ENCODE results near the gene MCM6.
"Not testable (repeated sequence)": the region's sequence is repeated elsewhere in the genome, so short reads cannot be mapped to it uniquely, and the experiment has no call there.

Gene MCM6

GRCh38 chr2:135821190-135821589, 55.1 kb downstream of the MCM6 start:
- no peak for DNase-seq (ENCODE audit: low read depth in 3 of 3)

GRCh38 chr2:135820003-135820618, 56.1 kb downstream of the MCM6 start:
- peak; percentile 76 to 89 (median 82) for DNase-seq (ENCODE audit: low read depth in 3 of 3)

DNA sequence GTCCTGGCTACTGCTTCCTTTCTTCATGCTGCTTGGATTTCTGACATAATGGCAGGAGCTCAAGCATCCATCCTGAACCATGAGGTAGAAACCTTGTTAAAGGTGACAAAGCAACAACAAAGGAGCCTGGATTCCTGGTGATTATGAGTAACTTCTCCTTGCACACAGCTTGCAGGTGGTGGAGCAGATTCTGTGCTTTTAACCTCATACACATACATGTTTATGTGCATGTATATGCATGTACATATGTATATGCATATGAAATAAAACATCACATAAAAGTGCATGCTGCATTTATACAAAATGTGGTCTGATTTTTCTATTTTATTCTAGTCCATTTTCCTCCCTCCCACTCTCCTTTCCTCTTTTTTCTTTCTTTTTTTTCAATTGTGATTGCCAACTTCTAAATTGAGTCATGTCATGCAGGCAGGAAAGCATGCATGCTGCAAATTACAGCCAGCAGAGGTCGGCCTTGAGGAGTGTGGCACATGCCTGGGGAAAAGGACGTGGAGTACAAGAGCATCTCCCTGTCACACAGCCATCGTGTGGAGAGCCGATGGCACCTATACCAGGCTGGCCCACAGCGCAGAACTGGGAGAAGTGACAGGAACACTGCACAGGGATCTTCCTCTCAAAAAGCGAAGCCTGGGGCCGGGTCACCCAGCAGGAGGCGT, 57.2 kb downstream of the MCM6 start:
- DNase-seq (ENCODE audit: low read depth in 3 of 3), result peak; percentile 37 to 52 (median 50)

DNA sequence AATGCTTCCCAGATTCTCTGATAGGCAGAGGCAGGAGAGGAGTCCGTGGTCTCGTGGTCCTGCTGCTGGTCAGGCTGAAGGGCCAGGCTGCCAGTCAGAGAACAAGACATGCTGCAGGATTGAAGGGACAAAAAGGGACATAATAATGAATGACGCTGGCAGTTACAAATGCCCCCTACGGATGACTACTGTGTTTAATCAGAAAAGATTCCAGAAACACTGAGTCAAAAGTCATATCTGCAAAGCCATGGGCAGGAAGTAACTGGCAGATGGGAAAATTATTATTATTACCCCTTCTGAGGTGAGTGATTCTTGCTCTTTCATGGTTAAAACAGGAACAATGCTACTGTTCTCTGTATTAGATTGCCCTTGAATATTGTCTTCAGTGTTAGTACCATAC, 58.3 kb downstream of the MCM6 start:
- DNase-seq (ENCODE audit: low read depth in 3 of 3), result no peak

DNA sequence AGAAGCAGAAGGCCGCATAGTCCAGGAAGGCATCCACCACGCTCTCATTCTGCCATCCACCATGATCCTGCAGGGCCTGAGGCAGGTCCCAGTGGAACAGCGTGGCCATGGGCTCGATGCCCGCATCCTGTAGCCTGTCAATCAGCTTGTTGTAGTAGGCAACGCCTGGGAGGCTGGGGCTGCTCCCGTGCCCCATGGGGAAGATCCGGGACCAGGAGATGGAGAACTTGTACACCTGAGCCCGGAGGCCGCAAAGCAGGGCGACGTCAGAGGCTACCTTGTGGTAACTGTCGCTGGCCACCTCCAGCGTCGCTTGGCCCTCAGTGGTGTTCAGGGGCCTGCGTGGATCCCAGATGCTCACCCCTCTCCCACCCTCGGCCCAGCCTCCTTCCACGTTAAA, 58.8 kb downstream of the MCM6 start:
- DNase-seq (ENCODE audit: low read depth in 3 of 3), result no peak

- no peak for DNase-seq (ENCODE audit: low read depth in 3 of 3)
Observed at GRCh38 chr2:135815269-135815668, 61.0 kb downstream of the MCM6 start.

DNA sequence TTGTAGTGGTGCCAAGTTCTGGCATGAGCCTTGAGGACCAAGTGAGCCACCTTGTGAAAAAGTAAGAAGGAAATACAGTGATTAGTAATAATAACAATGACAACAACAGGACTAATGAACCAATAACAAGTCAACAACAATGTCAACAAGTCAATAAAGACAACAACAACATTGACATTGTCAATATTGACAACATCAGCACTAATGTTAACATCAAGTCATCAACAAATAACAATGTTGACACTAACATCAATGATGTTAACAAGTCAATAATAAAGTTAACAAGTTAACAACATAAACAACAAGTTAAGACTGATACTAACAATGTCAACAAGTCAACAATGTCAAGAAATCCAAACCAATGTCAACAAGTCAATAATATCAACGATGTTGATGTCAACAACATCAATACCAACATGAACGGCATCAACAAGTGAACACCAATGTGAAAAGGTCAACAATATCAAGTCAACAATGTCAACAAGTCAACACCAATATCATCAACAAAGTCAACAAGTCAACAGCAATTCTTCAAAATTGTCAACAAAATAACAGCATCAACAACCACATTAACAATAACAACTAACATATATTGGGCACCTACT, 63.2 kb downstream of the MCM6 start:
- no peak for DNase-seq (ENCODE audit: low read depth in 3 of 3)

GRCh38 chr2:135807874-135808273, 68.4 kb downstream of the MCM6 start:
- DNase-seq (ENCODE audit: low read depth in 3 of 3), result not testable (repeated sequence)

DNA sequence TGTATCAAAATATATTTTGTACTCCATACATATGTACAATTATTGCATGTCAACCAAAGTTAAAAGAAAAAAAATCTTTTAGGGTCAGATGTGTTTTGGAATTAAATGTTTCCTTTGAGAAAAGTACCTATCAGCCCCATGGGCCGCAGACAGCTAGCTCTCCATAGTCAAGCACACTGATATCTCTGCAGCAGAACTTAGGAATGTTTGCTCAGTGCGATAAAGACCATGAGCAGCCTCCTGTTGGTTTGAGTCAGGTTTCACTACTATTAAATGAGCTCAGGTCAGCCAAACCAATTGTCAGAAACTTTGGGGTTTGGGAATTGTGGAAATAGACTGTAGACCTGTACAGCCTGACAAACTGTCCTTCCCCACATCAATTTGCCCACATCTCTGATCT, 73.0 kb downstream of the MCM6 start:
- no peak for DNase-seq (ENCODE audit: low read depth in 3 of 3)

- DNase-seq (ENCODE audit: low read depth in 3 of 3), result no peak
Observed at GRCh38 chr2:135802350-135802749, 73.9 kb downstream of the MCM6 start.

DNA sequence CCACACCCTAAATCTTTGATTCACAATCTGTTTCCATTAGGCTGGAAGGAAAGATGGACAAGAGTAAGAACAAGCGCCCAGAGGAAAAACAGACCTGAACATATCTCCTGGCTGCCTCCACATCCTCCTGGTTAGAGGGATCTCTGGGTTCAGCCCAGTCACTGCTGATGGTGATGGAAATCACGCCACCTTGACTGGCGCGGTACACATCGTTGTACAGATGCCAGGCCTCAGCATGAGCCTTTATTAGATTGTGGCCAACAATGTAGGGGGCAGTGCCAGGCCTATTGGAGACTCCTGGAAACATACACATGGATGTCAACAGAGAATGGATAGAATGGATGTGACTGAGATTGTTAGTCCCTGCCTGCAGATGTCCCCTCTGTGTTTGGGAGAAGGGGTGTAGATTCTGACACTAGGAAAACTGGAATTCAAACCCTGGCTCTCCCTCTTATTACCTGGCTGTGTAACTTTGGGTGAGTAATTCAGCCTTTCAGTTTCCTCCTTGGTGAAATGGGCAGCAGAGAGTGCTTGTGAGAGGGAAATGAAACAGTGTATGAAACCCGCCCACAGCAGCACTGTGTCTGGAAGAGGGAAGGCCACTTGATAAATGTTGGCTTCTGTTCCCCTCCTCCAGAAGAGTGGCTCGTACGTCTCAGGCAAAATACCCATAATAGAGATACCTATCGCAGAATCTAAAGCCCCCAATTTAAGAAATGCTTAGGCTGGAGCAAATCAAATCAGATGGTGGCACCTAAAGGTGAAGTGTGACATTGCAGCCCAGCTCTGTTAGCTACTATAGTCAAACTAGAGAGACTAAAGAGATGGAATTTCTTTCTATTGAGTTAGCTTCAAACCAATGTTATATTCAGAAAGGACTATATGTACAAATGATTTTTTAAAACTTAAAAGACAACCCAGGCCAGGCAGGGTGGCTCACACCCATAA, 75.5 kb downstream of the MCM6 start:
- no peak for DNase-seq (ENCODE audit: low read depth in 3 of 3)

- no peak for DNase-seq (ENCODE audit: low read depth in 3 of 3)
Observed at GRCh38 chr2:135799738-135800137, 76.5 kb downstream of the MCM6 start.

DNA sequence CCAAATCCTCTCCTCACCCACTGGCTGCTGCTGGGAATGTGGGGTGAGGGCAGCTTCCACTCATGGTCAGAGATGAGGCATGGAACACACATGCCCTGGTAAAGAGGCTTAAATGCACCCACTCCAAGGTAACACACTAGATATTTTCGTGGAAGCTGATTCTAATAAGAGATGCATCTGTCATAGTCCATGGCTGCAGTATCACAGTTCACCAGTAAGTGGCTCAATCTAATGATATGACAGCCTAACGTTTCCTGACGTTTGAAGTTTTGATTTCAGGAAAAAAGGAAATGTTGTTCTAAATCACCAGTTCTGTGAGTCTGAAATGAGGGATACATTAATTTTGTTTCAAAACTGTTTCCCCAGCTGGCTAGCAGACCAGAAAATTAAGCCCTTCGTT, 77.5 kb downstream of the MCM6 start:
- DNase-seq (ENCODE audit: low read depth in 3 of 3), result no peak

DNA sequence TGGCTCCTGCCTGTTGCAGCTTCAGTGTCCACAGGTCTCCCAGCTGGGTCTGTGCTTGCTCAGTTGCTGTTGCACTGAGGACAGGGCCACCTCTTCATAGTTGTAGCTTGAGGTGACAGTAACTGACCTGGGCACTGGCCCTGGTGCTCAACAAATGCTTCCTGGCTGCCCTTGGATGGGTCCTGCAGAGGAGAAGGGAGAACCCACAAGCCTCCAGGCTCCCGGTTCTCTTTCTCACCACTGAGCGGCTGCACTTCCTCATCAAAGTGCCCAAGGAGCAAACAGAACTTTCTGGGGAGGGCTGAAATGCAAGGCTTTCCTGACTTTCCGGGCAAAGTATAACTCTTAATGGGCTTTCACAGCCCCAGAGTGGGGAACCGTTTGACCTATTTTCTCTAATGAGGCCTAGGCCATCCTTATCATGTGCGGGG, 78.0 kb downstream of the MCM6 start:
- no peak for DNase-seq (ENCODE audit: low read depth in 3 of 3)

DNA sequence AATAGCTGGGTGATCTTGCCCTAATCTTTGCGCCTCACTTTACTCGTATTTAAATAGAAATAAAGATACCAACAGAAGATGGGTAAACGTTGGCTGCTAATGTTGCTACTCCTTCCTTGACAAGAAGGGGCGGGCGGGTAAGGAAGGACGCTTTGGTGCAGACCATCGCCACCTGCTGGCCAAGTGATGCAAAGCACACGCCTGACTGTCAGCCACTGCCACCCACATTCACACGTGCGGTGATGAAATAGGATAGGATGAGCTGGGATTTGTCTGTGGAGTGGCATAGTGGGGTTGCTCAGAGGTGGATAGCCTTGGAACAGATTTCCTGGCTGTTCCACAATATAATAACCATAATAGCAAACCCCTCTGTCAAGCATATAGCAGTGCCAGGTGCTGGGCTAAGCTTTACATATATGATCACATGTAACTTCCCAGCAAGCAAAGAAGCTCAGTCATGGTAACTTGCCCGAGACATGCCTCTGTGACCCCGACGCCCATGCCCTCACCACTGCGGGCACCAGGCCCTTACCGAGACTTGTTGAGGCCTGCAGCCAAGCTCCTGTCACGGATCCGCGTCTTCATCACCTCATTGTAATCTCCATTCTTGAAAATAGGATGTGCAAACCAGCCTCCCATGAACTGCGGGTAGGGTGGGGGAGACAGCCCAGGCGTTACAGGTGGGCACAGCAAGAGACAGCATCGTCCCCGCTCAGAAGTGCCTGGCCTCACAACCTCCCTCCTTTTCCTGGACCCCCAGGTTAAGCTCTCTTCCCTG, 78.6 kb downstream of the MCM6 start:
- peak; percentile 66 to 80 (median 72) for DNase-seq (ENCODE audit: low read depth in 3 of 3)

DNA sequence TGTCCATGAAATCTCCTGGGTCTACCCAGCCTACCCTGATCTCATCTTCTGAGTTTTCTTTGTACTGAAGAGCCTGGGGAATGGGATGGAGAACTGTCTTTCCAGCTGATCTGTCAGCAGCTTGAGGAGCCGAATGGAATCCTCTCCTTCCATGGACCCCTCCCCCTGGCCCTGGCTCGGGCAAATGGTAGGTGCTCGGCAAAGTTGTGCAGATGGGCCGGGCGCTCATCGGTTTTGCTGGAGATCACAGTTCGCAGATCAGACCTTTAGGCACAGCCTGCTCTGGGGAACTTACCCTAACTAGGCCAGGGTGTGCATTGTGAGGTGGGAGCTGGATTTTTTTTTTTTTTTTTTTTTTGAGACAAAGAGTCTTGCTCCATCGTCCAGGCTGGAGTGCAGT, 79.6 kb downstream of the MCM6 start:
- no peak for DNase-seq (ENCODE audit: low read depth in 3 of 3)

DNA sequence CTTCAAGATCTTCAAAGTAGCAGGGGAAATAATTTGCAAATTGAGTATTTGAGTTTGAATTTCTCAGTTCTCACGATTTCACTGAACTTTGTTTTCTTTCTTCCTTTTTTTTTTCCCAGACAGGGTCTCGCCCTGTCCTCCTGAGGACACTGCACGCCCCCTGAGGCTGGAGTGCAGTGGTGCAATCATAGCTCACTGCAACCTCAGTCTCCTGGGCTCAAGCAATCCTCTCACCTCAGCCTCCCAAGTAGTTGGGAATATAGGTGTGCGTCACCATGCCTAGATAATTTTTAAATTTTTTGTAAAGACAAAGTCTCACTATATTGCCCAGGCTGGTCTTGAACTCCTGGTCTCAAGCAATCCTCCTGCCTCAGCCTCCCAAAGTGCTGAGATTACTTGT, 80.6 kb downstream of the MCM6 start:
- not testable (repeated sequence) for DNase-seq (ENCODE audit: low read depth in 3 of 3)

- no peak for DNase-seq (ENCODE audit: low read depth in 3 of 3)
Observed at GRCh38 chr2:135792401-135793150, 83.7 kb downstream of the MCM6 start.

- no peak for DNase-seq (ENCODE audit: low read depth in 3 of 3)
Observed at GRCh38 chr2:135791418-135792190, 84.6 kb downstream of the MCM6 start.

- no peak for DNase-seq (ENCODE audit: low read depth in 3 of 3)
Observed at GRCh38 chr2:135790423-135790822, 85.8 kb downstream of the MCM6 start.
